ENCODE results near the gene ARMH1.

The ARMH1 gene

GRCh38 chr1:44631333-44631646 lies 43.2 kb upstream of the ARMH1 start (continued):
- no peak for TF ChIP-seq CTCF (tag by site-specific recombination; IDR thresholded peaks at IDR 0.05)
- no peak for TF ChIP-seq ZNF311 (tag by site-specific recombination; IDR thresholded peaks at IDR 0.05; ENCODE audit: borderline replicate concordance)
- no peak for TF ChIP-seq MEIS1 (CRISPR knock-in tag; IDR thresholded peaks at IDR 0.05; ENCODE audit: borderline replicate concordance)
- TF ChIP-seq ZNF423 (tag by site-specific recombination; IDR thresholded peaks at IDR 0.05), result no peak
- peak; percentile 49 for TF ChIP-seq PRDM1 (tag by site-specific recombination; IDR thresholded peaks at IDR 0.05)
- no peak for TF ChIP-seq ZNF391 (tag by site-specific recombination; IDR thresholded peaks at IDR 0.05; ENCODE audit: borderline replicate concordance, low read depth)
- no peak for TF ChIP-seq HOXA7 (CRISPR knock-in tag; IDR thresholded peaks at IDR 0.05; ENCODE audit: borderline replicate concordance)
- TF ChIP-seq FEZF1 (tag by site-specific recombination; IDR thresholded peaks at IDR 0.05), result peak; percentile 18; the same call in 1 of the 2 replicates
- no peak; the same call in 1 of the 2 replicates for TF ChIP-seq ZNF692 (tag by site-specific recombination; IDR thresholded peaks at IDR 0.05)
- no peak for TF ChIP-seq ZNF37A (tag by site-specific recombination; IDR thresholded peaks at IDR 0.05)
- TF ChIP-seq ZFP3 (tag by site-specific recombination; IDR thresholded peaks at IDR 0.05; ENCODE audit: low read depth), result no peak
- no peak for TF ChIP-seq ZNF350 (tag by site-specific recombination; IDR thresholded peaks at IDR 0.05)

- Histone ChIP-seq H3K4me1 (ENCODE audit: control insufficient read depth, insufficient read depth, low read length) (no peaks in the 10 kb centered on the region), H3K9me3 (ENCODE audit: control insufficient read depth, insufficient read depth, low read depth, low read length) (no peaks in the 10 kb centered on the region), H3K4me3 (ENCODE audit: low read depth, low read length) (peak overlapping the region; percentile 69), H3K27ac (ENCODE audit: extremely low read depth, low read depth, low read length) (peak overlapping the region; percentile 100), H3K36me3 (ENCODE audit: control insufficient read depth in 2 of 2, insufficient read depth in 1 of 2, low read length in 2 of 2) (peaks cover 0 to 42% of the 10 kb centered on the region in 2 experiments; a peak in 1 of 3 replicates)
- ChIA-PET POLR2A (interaction anchor here (0.6 to 4.0 kb wide), 16 partner anchors 8 to 250 kb away, joined by 3 to 27 read pairs (median 6); partner anchors contain the start of genes ARMH1, RNF220, RPS8 and TMEM53), CTCF (interaction anchor here (0.9 to 7.3 kb wide), 6 partner anchors 16 to 414 kb away, joined by 3 to 47 read pairs (median 6); no protein-coding TSS in a partner anchor)
- TF ChIP-seq, protein P1, sequence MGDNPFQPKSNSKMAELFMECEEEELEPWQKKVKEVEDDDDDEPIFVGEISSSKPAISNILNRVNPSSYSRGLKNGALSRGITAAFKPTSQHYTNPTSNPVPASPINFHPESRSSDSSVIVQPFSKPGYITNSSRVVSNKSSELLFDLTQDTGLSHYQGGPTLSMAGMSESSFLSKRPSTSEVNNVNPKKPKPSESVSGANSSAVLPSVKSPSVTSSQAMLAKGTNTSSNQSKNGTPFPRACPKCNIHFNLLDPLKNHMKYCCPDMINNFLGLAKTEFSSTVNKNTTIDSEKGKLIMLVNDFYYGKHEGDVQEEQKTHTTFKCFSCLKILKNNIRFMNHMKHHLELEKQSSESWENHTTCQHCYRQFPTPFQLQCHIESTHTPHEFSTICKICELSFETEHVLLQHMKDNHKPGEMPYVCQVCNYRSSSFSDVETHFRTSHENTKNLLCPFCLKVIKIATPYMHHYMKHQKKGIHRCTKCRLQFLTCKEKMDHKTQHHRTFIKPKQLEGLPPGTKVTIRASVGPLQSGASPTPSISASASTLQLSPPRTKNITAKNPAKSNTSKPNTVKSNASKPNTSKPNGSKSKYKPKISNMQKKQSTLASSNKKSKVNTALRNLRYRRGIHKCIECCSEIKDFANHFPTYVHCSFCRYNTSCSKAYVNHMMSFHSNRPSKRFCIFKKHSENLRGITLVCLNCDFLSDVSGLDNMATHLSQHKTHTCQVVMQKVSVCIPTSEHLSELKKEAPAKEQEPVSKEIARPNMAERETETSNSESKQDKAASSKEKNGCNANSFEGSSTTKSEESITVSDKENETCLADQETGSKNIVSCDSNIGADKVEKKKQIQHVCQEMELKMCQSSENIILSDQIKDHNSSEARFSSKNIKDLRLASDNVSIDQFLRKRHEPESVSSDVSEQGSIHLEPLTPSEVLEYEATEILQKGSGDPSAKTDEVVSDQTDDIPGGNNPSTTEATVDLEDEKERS (tag by site-specific recombination; IDR thresholded peaks at IDR 0.05), result no peak
- TF ChIP-seq HOXA7 (CRISPR knock-in tag; IDR thresholded peaks at IDR 0.05; ENCODE audit: borderline replicate concordance) (no peak), SP7 (tag by site-specific recombination; IDR thresholded peaks at IDR 0.05) (peak; percentile 75), SCRT1 (tag by site-specific recombination; IDR thresholded peaks at IDR 0.05; ENCODE audit: borderline replicate concordance) (no peak), ZNF138 (tag by site-specific recombination; IDR thresholded peaks at IDR 0.05; ENCODE audit: borderline replicate concordance) (no peak), GLIS2 (tag by site-specific recombination; IDR thresholded peaks at IDR 0.05) (peak; percentile 92), ZNF398 (tag by site-specific recombination; IDR thresholded peaks at IDR 0.05) (peak; percentile 92), KLF10 (tag by site-specific recombination; IDR thresholded peaks at IDR 0.05) (peak; percentile 13; the same call in 1 of the 2 replicates), ZNF324 (tag by site-specific recombination; IDR thresholded peaks at IDR 0.05) (no peak; the same call in 1 of the 2 replicates)
- TF ChIP-seq, protein P2, sequence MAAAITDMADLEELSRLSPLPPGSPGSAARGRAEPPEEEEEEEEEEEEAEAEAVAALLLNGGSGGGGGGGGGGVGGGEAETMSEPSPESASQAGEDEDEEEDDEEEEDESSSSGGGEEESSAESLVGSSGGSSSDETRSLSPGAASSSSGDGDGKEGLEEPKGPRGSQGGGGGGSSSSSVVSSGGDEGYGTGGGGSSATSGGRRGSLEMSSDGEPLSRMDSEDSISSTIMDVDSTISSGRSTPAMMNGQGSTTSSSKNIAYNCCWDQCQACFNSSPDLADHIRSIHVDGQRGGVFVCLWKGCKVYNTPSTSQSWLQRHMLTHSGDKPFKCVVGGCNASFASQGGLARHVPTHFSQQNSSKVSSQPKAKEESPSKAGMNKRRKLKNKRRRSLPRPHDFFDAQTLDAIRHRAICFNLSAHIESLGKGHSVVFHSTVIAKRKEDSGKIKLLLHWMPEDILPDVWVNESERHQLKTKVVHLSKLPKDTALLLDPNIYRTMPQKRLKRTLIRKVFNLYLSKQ (tag by site-specific recombination; IDR thresholded peaks at IDR 0.05; ENCODE audit: borderline replicate concordance), result peak; percentile 36; the same call in 1 of the 2 replicates
Observed at GRCh38 chr1:44631647-44632539, 42.6 kb upstream of the ARMH1 start.

All from HEK293 (cell line).